HepG2 (cell line): ENCODE measurements around the gene OSBPL2. TPM values are rescaled to one million over a fixed set of nuclear protein-coding genes. Genes with fewer than 3 reads are reported as not detected.

Experiments
- ARNTL ChIP-seq: sonication (generic); formaldehyde crosslinking; IDR thresholded peaks from 2 replicates; pipeline ENCODE4 v1.4.0; 2020; ENCODE audit warnings: mild to moderate bottlenecking, missing genetic modification reagents
- ERF ChIP-seq: IDR thresholded peaks from 2 replicates; pipeline ENCODE4 v1.6.1; 2018; ENCODE audit warnings: missing biosample characterization, missing genetic modification reagents
- HNF1B ChIP-seq: sonication (generic); formaldehyde crosslinking; IDR thresholded peaks from 2 replicates; pipeline ENCODE4 v1.5.1; 2020; ENCODE audit warnings: mild to moderate bottlenecking, moderate library complexity, missing genetic modification reagents
- MIER3 ChIP-seq: IDR thresholded peaks from 2 replicates; pipeline ENCODE4 v1.6.1; 2016; ENCODE audit warnings: missing compliant biosample characterization, borderline replicate concordance
- MTF2 ChIP-seq: sonication (generic); formaldehyde crosslinking; IDR thresholded peaks from 2 replicates; pipeline ENCODE4 v1.5.0; 2020; ENCODE audit warnings: missing genetic modification reagents, borderline replicate concordance
- PPARG ChIP-seq: conservative IDR thresholded peaks from 2 replicates; pipeline ENCODE4 v1.6.1; 2016; ENCODE audit warnings: missing biosample characterization, missing genetic modification reagents
- SALL1 ChIP-seq: sonication (generic); formaldehyde crosslinking; IDR thresholded peaks from 2 replicates; pipeline ENCODE4 v1.8.0; 2022; ENCODE audit warnings: mild to moderate bottlenecking, missing genetic modification reagents
- THRA ChIP-seq: sonication (generic); formaldehyde crosslinking; IDR thresholded peaks from 2 replicates; pipeline ENCODE4 v1.4.0; 2020; ENCODE audit warnings: missing genetic modification reagents, borderline replicate concordance
- ZNF292 ChIP-seq: sonication (generic); formaldehyde crosslinking; IDR thresholded peaks from 2 replicates; pipeline ENCODE4 v1.8.1; 2022; ENCODE audit warnings: mild to moderate bottlenecking, low read depth, missing genetic modification reagents, borderline replicate concordance
- ZNF441 ChIP-seq: sonication (generic); formaldehyde crosslinking; IDR thresholded peaks from 2 replicates; pipeline ENCODE4 v1.7.0; 2021; ENCODE audit warnings: missing genetic modification reagents, borderline replicate concordance
- ZNF883 ChIP-seq: sonication (generic); formaldehyde crosslinking; IDR thresholded peaks from 2 replicates; pipeline ENCODE4 v1.5.1; 2020; ENCODE audit warnings: mild to moderate bottlenecking, missing genetic modification reagents; ENCODE audit errors: not compliant biosample characterization
- polyA plus RNA-seq, 8 experiments: library from polyadenylated mRNA; depleted of rRNA in 3 of 8; stranded (reverse) in 7 of 8; unstranded in 1 of 8; fragments of >200 nt; fragmentation: Illumina TruSeq in 4 of 8; extraction: Trizol in 4 of 8; gene quantifications; 2 replicates each; pipeline versions ENCODE4 v1.2.1 to v1.2.3, GENCODE V29; 2011 to 2016; ENCODE audit warnings: low read depth in 4 of 8, missing spikeins in 1 of 8, mixed read lengths in 1 of 8; ENCODE audit not compliant: insufficient read depth in 1 of 8
- total RNA-seq, 5 experiments: library from RNA; depleted of rRNA; stranded (reverse); fragments of >200 nt; fragmentation: Illumina TruSeq; extraction: Trizol; gene quantifications; 2 replicates each; pipeline ENCODE4 v1.2.3, GENCODE V29; 2016; ENCODE audit warnings: low read depth in 1 of 5
- TF ChIP-seq, protein P1 (sequence below): sonication (generic); formaldehyde crosslinking; IDR thresholded peaks from 2 replicates; pipeline ENCODE4 v1.5.1; 2020; ENCODE audit warnings: mild to moderate bottlenecking, missing genetic modification reagents
- TF ChIP-seq, protein P2 (sequence below): sonication (generic); formaldehyde crosslinking; conservative IDR thresholded peaks from 2 replicates; pipeline ENCODE4 v1.5.0; 2020; ENCODE audit warnings: missing genetic modification reagents
- TF ChIP-seq, protein P3 (sequence below): sonication (generic); formaldehyde crosslinking; IDR thresholded peaks from 2 replicates; pipeline ENCODE4 v1.4.0; 2020; ENCODE audit warnings: missing genetic modification reagents

OSBPL2 gene
- total and polyA plus RNA-seq, 2 of the 13 experiments (the other 11 are each of a cell fraction or from before 2014, with no cell fraction given) = 18.5 to 37.4 TPM

DNA sequence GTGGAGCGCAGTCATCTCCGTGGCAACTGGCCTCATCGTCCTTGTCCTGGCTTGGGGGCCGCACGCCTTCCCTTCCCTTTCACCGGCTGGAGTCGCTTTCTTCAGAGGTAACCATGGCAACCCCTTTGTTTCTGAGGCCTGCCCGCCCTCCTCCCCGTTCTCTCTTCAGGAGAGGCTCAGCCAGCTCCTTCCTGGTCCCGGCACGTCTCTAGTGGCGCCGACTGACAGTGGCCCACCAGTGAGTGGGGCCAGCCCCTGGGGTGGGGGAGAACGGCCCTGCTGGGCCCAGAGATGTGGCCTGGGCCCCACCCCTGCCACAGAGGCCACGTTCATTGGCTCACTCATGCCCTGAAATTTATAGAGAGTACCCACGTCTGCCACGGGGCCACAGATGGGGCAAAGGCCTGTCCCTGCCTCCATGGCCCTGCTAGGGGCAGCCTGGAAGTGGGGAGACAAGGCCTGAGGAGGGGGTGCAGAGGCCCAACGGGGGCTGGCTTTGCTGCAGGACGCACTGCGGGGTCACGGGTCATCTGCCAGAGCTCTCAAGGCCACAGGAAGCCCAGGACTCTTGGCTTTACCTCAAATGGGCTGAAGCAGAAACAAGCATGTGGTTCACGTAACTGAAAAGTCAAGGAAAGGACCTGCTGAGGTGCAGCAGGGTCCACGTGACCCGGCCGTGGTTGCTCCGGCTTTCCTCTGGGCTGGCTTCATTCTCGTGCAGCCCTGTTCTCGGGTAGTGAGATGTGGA, 1.4 kb upstream of the OSBPL2 start (continued):
- TF ChIP-seq THRA (CRISPR knock-in tag) = 0 out of 2 replicates have a peak, but pooled peaks have one; percentile 13
- TF ChIP-seq PPARG (CRISPR knock-in tag) = 0 out of 2 replicates have a peak, but pooled peaks have one; percentile 9
- TF ChIP-seq, protein P1, sequence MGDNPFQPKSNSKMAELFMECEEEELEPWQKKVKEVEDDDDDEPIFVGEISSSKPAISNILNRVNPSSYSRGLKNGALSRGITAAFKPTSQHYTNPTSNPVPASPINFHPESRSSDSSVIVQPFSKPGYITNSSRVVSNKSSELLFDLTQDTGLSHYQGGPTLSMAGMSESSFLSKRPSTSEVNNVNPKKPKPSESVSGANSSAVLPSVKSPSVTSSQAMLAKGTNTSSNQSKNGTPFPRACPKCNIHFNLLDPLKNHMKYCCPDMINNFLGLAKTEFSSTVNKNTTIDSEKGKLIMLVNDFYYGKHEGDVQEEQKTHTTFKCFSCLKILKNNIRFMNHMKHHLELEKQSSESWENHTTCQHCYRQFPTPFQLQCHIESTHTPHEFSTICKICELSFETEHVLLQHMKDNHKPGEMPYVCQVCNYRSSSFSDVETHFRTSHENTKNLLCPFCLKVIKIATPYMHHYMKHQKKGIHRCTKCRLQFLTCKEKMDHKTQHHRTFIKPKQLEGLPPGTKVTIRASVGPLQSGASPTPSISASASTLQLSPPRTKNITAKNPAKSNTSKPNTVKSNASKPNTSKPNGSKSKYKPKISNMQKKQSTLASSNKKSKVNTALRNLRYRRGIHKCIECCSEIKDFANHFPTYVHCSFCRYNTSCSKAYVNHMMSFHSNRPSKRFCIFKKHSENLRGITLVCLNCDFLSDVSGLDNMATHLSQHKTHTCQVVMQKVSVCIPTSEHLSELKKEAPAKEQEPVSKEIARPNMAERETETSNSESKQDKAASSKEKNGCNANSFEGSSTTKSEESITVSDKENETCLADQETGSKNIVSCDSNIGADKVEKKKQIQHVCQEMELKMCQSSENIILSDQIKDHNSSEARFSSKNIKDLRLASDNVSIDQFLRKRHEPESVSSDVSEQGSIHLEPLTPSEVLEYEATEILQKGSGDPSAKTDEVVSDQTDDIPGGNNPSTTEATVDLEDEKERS (CRISPR knock-in tag) = 0 out of 2 replicates have a peak, but pooled peaks have one; percentile 28
- peak; percentile 46 for TF ChIP-seq ERF
- 0 out of 2 replicates have a peak, but pooled peaks have one; percentile 10 for TF ChIP-seq MIER3 (CRISPR knock-in tag)
- TF ChIP-seq ARNTL (CRISPR knock-in tag) = peak; percentile 78
- TF ChIP-seq MTF2 (CRISPR knock-in tag) = 0 out of 2 replicates have a peak, but pooled peaks have one; percentile 2
- TF ChIP-seq SALL1 (CRISPR knock-in tag) = peak; percentile 23; the same call in 1 of the 2 replicates
- TF ChIP-seq HNF1B (CRISPR knock-in tag) = no peak
- peak; percentile 0 for TF ChIP-seq ZNF883 (CRISPR knock-in tag)
- TF ChIP-seq, protein P2, sequence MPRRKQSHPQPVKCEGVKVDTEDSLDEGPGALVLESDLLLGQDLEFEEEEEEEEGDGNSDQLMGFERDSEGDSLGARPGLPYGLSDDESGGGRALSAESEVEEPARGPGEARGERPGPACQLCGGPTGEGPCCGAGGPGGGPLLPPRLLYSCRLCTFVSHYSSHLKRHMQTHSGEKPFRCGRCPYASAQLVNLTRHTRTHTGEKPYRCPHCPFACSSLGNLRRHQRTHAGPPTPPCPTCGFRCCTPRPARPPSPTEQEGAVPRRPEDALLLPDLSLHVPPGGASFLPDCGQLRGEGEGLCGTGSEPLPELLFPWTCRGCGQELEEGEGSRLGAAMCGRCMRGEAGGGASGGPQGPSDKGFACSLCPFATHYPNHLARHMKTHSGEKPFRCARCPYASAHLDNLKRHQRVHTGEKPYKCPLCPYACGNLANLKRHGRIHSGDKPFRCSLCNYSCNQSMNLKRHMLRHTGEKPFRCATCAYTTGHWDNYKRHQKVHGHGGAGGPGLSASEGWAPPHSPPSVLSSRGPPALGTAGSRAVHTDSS (CRISPR knock-in tag) = no peak
- 0 out of 2 replicates have a peak, but pooled peaks have one; percentile 27 for TF ChIP-seq ZNF292 (CRISPR knock-in tag)
- TF ChIP-seq ZNF441 = 0 out of 2 replicates have a peak, but pooled peaks have one; percentile 6
- TF ChIP-seq, protein P3, sequence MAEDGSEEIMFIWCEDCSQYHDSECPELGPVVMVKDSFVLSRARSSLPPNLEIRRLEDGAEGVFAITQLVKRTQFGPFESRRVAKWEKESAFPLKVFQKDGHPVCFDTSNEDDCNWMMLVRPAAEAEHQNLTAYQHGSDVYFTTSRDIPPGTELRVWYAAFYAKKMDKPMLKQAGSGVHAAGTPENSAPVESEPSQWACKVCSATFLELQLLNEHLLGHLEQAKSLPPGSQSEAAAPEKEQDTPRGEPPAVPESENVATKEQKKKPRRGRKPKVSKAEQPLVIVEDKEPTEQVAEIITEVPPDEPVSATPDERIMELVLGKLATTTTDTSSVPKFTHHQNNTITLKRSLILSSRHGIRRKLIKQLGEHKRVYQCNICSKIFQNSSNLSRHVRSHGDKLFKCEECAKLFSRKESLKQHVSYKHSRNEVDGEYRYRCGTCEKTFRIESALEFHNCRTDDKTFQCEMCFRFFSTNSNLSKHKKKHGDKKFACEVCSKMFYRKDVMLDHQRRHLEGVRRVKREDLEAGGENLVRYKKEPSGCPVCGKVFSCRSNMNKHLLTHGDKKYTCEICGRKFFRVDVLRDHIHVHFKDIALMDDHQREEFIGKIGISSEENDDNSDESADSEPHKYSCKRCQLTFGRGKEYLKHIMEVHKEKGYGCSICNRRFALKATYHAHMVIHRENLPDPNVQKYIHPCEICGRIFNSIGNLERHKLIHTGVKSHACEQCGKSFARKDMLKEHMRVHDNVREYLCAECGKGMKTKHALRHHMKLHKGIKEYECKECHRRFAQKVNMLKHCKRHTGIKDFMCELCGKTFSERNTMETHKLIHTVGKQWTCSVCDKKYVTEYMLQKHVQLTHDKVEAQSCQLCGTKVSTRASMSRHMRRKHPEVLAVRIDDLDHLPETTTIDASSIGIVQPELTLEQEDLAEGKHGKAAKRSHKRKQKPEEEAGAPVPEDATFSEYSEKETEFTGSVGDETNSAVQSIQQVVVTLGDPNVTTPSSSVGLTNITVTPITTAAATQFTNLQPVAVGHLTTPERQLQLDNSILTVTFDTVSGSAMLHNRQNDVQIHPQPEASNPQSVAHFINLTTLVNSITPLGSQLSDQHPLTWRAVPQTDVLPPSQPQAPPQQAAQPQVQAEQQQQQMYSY = no peak
